ENCODE data around the gene LCE3D.
A peak's percentile ranks its signal among the peaks of the same experiment; 100 is the strongest.
"Not testable (repeated sequence)": the region's sequence is repeated elsewhere in the genome, so short reads cannot be mapped to it uniquely, and the experiment has no call there.

LCE3D gene

DNA sequence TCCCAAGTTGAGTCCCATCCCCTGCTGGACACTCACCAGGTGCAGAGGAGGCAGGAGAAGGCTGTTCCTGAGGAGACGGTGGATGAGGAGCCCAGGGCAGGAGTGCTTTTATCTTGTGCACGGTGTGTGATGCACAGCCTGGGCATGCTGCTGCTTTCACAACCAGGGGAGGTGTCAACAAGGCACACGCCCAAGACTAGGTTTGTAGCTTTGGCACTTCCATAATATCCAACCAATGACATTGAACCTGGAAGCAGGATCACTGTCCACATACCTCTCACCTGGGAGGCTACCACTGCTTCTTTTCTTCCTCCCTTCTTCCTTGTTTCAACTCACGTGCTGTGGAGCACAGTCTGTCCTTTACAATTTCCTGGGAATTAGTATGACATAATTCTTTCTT, at the start of gene LCE3D:
Gene LCE3D (minus strand): TSS at position 84 of the 400 bp plus-strand sequence. CDS start 580 bp downstream, outside the sequence.
- DNase-seq = no peak

DNA sequence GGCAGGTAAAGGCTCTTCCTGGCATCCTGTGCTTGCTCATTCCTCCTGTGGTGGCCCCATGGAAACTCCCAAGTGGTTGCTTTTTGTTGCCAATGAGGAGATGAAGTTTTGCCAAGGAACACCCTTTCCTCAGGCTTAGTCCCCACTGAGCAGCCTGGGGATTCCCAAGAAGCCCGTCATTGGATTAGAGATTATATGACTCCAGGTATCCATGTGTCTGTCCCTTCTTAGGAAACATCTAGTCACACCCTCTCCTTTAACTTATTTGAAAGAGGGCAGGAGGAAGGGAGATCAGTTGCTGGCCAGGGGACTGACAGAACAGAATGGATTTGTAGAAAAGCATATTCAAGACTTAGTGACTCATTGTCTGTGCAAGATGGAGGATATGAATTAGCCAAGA, 46.4 kb upstream of the LCE3D start:
- DNase-seq = no peak

GRCh38 chr1:152623203-152623844, 43.0 kb upstream of the LCE3D start:
- no peak for DNase-seq

DNA sequence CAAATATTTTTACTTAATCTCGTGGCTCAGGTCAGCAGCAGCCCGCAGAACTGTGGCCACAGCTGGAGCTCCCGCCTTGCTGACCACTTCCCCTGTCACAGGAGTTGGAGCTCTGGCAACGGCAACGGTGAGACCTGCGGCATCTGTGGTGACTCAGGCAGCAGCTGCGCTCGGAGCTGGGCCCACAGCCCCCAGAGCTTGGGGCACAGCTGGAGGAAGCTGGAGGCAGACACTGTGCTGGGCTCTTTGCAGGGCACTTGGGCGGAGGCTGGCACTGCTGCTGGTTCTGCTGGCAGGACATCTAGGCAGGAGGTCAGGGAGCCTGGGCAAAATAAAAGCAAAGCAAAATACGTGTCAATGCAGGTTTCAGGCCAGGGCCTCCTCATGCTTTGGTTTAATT, 42.5 kb upstream of the LCE3D start, which contains the start of gene LCE3A:
Gene LCE3A (minus strand): TSS at position 301 of the 400 bp plus-strand sequence. CDS start 0 bp downstream, at position 301.
- no peak for DNase-seq

GRCh38 chr1:152621993-152622392, 41.7 kb upstream of the LCE3D start:
- DNase-seq = no peak

- DNase-seq = no peak
Measured at GRCh38 chr1:152613511-152613910, 33.2 kb upstream of the LCE3D start, which contains the start of gene LCE3B. TSS of gene LCE3B (plus strand) at chr1:152613811. CDS start at chr1:152613811, 0 bp downstream.

- no peak for DNase-seq
Measured at GRCh38 chr1:152599934-152600333, 19.6 kb upstream of the LCE3D start, which contains the start of gene LCE3C. TSS of gene LCE3C (plus strand) at chr1:152600234. CDS start at chr1:152600732, 498 bp downstream.

GRCh38 chr1:152596986-152597385, 16.7 kb upstream of the LCE3D start:
- DNase-seq = no peak

- no peak for DNase-seq
Measured at GRCh38 chr1:152585586-152585985, 5.3 kb upstream of the LCE3D start.

- no peak for DNase-seq
Measured at GRCh38 chr1:152582647-152583046, 2.3 kb upstream of the LCE3D start.

DNA sequence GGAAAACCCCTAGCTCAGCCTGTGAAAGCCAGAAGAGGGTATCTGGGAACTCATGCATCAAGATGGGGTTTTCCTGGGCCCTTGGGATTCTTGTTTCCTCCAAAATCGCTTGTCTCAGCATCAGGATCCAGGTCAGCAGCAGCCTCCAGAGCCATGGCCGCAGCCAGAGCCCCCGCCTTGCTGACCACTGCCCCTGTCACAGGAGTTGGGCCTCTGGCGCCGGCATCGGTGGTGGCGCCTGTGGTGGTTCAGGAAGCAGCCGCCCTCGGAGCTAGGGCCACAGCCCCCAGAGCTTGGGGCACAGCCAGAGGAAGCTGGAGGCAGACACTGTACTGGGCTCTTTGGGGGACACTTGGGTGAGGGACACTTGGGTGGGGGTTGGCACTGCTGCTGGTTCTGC, 790 bp downstream of the LCE3D start:
- not testable (repeated sequence) for DNase-seq

DNA sequence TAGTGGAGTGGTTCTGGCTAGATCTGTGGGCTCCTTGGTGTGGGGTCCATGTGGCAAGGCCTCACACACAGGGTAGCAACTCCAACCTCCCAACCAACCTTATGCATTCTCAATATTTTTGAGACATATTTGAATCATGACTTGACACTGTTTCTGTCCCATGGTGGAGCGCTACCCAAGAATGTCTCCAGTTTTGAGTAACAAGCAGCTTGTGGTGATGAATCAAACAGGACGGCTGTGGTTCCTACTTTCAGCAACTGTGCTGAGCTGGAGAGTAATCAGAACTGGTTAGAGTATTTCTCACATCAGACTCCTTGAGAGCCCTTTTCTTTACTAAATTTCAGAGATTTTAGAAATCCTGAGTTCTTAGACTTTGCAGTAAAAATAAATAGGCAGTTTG, 3.1 kb downstream of the LCE3D start:
- no peak for DNase-seq

- DNase-seq = peak in 1 of 3 experiments; percentile 17
Measured at GRCh38 chr1:152566681-152567080, 13.6 kb downstream of the LCE3D start, which contains the start of gene LCE3E. TSS of gene LCE3E (minus strand) at chr1:152566780. CDS start at chr1:152566208, 572 bp downstream.

DNA sequence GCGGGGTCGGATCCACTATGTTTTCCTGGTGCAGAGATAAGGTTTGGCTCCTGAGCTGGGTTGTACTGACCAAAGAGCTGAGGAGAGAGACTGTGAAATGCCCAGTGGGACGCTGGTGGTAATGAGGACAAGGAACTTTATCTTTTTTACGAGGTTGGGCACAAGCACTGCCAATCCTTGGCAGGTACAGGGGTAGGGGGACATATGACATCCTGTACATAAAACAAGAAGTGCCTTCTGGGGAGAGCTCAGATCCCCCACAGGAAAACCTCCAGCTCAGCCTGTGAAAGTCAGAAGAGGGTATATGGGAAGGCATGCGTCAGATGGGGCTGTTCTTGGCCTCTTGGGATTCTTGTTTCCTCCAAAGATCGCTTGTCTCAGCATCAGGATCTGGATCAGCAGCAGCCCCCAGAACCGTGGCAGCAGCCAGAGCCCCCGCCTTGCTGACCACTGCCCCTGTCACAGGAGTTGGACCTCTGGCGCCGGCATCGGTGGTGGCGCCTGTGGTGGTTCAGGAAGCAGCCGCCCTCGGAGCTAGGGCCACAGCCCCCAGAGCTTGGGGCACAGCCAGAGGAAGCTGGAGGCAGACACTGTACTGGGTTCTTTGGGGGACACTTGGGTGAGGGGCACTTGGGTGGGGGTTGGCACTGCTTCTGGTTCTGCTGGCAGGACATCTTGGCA, 14.6 kb downstream of the LCE3D start:
- DNase-seq = no peak

GRCh38 chr1:152565115-152565514, 15.2 kb downstream of the LCE3D start:
- no peak for DNase-seq

DNA sequence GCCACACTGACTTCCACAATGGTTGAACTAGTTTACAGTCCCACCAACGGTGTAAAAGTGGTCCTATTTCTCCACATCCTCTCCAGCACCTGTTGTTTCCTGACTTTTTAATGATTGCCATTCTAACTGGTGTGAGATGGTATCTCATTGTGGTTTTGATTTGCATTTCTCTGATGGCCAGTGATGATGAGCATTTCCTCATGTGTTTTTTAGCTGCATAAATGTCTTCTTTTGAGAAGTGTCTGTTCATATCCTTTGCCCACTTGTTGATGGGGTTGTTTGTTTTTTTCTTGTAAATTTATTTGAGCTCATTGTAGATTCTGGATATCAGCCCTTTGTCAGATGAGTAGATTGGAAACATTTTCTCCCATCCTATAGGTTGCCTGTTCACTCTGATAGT, 32.0 kb downstream of the LCE3D start:
- DNase-seq = not testable (repeated sequence)

- no peak for DNase-seq
Measured at GRCh38 chr1:152546704-152547103, 33.6 kb downstream of the LCE3D start.

DNA sequence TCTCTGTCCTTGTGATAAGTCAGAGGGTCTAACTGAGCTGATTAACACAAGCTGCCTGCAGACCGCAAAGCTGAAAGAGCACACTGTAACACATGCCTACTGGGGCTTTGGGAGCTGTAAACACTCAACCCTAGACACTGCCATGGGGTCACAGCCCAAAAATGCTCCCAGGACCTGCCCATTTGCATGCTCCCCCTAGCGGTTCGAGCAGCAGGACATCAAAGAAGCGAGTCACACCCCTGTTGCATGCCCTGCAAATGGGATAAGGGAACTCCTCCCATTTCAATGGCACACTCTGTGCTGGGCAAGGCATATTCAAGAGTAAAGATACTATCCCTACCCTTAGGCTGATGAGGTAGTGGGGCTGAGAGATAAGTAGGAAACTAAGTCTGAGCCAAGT, 36.5 kb downstream of the LCE3D start:
- no peak for DNase-seq

GRCh38 chr1:152539901-152540300, 40.4 kb downstream of the LCE3D start:
- no peak for DNase-seq

GRCh38 chr1:152537496-152537895, 42.8 kb downstream of the LCE3D start:
- no peak for DNase-seq

GRCh38 chr1:152535774-152536173, 44.5 kb downstream of the LCE3D start:
- no peak for DNase-seq

DNA sequence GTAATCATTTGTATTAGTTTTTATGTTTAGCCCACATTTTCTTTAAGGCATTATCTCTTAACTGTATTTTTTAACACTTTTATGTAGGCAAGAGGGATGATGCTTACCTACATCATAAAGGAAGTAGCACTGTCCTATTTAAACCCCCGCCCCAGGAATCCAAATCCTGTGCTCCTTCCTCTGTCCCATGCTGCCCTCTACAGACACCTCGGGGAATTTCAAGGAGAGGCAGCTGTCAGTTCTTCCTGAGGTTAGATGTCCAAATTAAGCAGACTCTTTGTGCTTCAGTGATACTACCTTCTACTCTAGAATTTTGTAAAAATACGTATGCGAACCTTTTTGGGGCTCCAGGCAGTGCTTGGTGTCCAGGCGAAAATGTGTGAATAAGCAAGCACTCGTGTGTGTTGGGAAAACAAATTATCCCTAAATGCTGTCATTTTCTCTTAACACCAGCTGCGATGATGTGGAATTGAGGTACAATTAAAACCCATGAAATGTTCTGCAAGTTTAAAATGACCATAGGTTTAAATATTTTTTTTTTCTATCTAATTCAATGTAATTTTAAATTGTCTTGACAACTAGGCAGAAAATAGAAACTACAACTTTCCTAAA, 46.9 kb downstream of the LCE3D start:
- DNase-seq = peak; percentile 16 to 63 (median 38)
